Astrocyte (in vitro differentiated cells and primary cell): ENCODE measurements around the gene ADAMTSL5. TPM values are rescaled to one million over a fixed set of nuclear protein-coding genes. Genes with fewer than 3 reads are reported as not detected.
A peak's percentile ranks its signal among the peaks of the same experiment; 100 is the strongest.

Source experiments
- DNase-seq: peaks from one replicate; pipeline ENCODE4 v3.0.0-alpha.2; 2010; ENCODE audit warnings: low read depth
- FAIRE-seq: peaks from 2 replicates; lab custom pipeline; 2011; peaks lifted over from hg19 to GRCh38; lab: Jason Lieb, UNC
- H2AFZ ChIP-seq: 2 replicates; pipeline ENCODE4 v1.6.0; 2012; ENCODE audit warnings: low read depth, low read length, inconsistent platforms
- H3K27ac ChIP-seq: 2 replicates; pipeline ENCODE4 v1.5.1; 2011; ENCODE audit warnings: low read depth, low read length, inconsistent platforms
- H3K27me3 ChIP-seq: 2 replicates; pipeline ENCODE4 v1.6.0; 2011; ENCODE audit warnings: low read length, inconsistent platforms; ENCODE audit not compliant: insufficient read depth
- H3K36me3 ChIP-seq: 2 replicates; pipeline ENCODE4 v1.5.1; 2011; ENCODE audit warnings: low read length, inconsistent platforms; ENCODE audit not compliant: insufficient read depth
- H3K4me1 ChIP-seq: 2 replicates; pipeline ENCODE4 v1.5.1; 2011; ENCODE audit warnings: low read length, inconsistent platforms; ENCODE audit not compliant: insufficient read depth
- H3K4me2 ChIP-seq: 2 replicates; pipeline ENCODE4 v1.6.0; 2012; ENCODE audit warnings: low read length, inconsistent platforms
- H3K4me3 ChIP-seq: 2 replicates; pipeline ENCODE4 v1.5.1; 2011; ENCODE audit warnings: low read depth, mild to moderate bottlenecking, low read length, inconsistent platforms; ENCODE audit not compliant: insufficient read depth
- H3K79me2 ChIP-seq: 2 replicates; pipeline ENCODE4 v1.6.0; 2012; ENCODE audit warnings: mild to moderate bottlenecking, low read length, inconsistent platforms; ENCODE audit not compliant: insufficient read depth
- H3K9ac ChIP-seq: 2 replicates; pipeline ENCODE4 v1.6.0; 2012; ENCODE audit warnings: mild to moderate bottlenecking, low read length, inconsistent platforms
- H3K9me3 ChIP-seq: 2 replicates; pipeline ENCODE4 v1.5.1; 2012; ENCODE audit warnings: low read depth, mild to moderate bottlenecking, low read length, inconsistent platforms; ENCODE audit not compliant: insufficient read depth
- H4K20me1 ChIP-seq: 2 replicates; pipeline ENCODE4 v1.6.0; 2012; ENCODE audit warnings: low read length, inconsistent platforms; ENCODE audit not compliant: insufficient read depth
- H3K27ac Mint-ChIP-seq: one replicate; pipeline ENCODE4 v1.8.0; 2021; ENCODE audit warnings: mild to moderate bottlenecking, mixed read lengths; ENCODE audit not compliant: unreplicated experiment
- H3K27me3 Mint-ChIP-seq: one replicate; pipeline ENCODE4 v1.8.0; 2021; ENCODE audit warnings: low read depth, mixed read lengths; ENCODE audit not compliant: unreplicated experiment
- H3K36me3 Mint-ChIP-seq: one replicate; pipeline ENCODE4 v1.8.0; 2021; ENCODE audit warnings: low read depth, mixed read lengths; ENCODE audit not compliant: unreplicated experiment
- H3K4me1 Mint-ChIP-seq: one replicate; pipeline ENCODE4 v1.8.0; 2021; ENCODE audit warnings: low read depth, mixed read lengths; ENCODE audit not compliant: unreplicated experiment
- H3K4me3 Mint-ChIP-seq: one replicate; pipeline ENCODE4 v1.8.0; 2021; ENCODE audit warnings: mild to moderate bottlenecking, moderate library complexity, mixed read lengths; ENCODE audit not compliant: unreplicated experiment
- H3K9me3 Mint-ChIP-seq: one replicate; pipeline ENCODE4 v1.8.0; 2021; ENCODE audit warnings: mild to moderate bottlenecking, mixed read lengths; ENCODE audit not compliant: unreplicated experiment
- EZH2 ChIP-seq: IDR thresholded peaks from 2 replicates; pipeline ENCODE4 v1.6.1; 2012; ENCODE audit warnings: mild to moderate bottlenecking, low read length, inconsistent platforms; ENCODE audit not compliant: insufficient read depth
- total RNA-seq: library from RNA; stranded (reverse); gene quantifications from 2 replicates; pipeline ENCODE4 v1.2.1, GENCODE V29; 2021
- TF ChIP-seq, protein P1 (sequence below): IDR thresholded peaks from 2 replicates; pipeline ENCODE4 v1.5.1; 2011; ENCODE audit warnings: low read depth, mild to moderate bottlenecking, inconsistent platforms, low read length, moderate library complexity; ENCODE audit not compliant: insufficient read depth

The ADAMTSL5 gene
- total RNA-seq, 1 donor from 2014 or later = 5.5 TPM

DNA sequence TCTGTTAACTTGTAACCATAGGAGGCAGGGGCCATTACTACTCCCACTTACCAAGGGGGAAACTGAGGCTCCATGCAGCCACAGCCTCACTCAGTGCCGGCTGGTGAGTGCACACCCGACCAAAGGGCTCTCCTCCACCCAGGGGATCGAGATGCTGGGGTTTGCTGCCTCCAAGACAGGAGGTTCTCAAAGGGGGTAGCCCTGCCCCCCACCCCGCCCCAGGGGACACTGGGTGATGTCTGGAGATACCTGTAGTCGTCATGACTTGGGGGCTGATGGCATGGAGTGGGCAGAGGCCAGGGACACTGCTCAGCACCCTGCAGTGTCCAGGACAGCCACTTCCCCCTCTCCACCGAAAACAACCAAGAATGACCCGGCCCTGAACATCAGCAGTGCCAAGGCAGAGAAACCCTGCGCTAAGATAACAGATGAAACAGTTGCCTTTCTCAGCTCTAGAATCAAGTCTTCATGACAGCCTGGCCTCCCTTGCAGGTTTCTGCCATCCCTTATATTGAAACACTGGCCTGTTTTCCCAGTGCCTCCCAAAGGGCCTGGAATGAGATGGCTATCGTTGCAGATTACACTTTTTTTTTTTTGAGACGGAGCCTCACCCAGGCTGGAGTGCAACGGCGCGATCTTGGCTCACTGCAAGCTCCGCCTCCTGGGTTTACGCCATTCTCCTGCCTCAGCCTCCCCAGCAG lies 18.6 kb downstream of the ADAMTSL5 start:
- H3K4me3 ChIP-seq = no peak overlapping the region
- FAIRE-seq (no peak), DNase-seq (no peak)
- Mint-ChIP-seq H3K27me3 (peaks cover 15% of the 10 kb centered on the region), H3K27ac (no peak overlapping the region), H3K4me1 (peaks cover 3% of the 10 kb centered on the region), H3K9me3 (no peaks in the 10 kb centered on the region), H3K36me3 (peaks cover 2% of the 10 kb centered on the region), H3K4me3 (no peak overlapping the region)
- no peaks in the 10 kb centered on the region for H3K9me3 ChIP-seq
- H3K36me3 ChIP-seq = no peaks in the 10 kb centered on the region
- no peak overlapping the region for H3K9ac ChIP-seq
- no peak overlapping the region for H3K27ac ChIP-seq
- H3K27me3 ChIP-seq = peaks cover 5% of the 10 kb centered on the region
- H3K79me2 ChIP-seq = no peaks in the 10 kb centered on the region
- H3K4me2 ChIP-seq = no peak overlapping the region
- TF ChIP-seq EZH2 = no peak
- TF ChIP-seq, protein P1, sequence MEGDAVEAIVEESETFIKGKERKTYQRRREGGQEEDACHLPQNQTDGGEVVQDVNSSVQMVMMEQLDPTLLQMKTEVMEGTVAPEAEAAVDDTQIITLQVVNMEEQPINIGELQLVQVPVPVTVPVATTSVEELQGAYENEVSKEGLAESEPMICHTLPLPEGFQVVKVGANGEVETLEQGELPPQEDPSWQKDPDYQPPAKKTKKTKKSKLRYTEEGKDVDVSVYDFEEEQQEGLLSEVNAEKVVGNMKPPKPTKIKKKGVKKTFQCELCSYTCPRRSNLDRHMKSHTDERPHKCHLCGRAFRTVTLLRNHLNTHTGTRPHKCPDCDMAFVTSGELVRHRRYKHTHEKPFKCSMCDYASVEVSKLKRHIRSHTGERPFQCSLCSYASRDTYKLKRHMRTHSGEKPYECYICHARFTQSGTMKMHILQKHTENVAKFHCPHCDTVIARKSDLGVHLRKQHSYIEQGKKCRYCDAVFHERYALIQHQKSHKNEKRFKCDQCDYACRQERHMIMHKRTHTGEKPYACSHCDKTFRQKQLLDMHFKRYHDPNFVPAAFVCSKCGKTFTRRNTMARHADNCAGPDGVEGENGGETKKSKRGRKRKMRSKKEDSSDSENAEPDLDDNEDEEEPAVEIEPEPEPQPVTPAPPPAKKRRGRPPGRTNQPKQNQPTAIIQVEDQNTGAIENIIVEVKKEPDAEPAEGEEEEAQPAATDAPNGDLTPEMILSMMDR = no peak
- no peak overlapping the region for H2AFZ ChIP-seq
- no peaks in the 10 kb centered on the region for H4K20me1 ChIP-seq
- peaks cover 15% of the 10 kb centered on the region for H3K4me1 ChIP-seq

DNA sequence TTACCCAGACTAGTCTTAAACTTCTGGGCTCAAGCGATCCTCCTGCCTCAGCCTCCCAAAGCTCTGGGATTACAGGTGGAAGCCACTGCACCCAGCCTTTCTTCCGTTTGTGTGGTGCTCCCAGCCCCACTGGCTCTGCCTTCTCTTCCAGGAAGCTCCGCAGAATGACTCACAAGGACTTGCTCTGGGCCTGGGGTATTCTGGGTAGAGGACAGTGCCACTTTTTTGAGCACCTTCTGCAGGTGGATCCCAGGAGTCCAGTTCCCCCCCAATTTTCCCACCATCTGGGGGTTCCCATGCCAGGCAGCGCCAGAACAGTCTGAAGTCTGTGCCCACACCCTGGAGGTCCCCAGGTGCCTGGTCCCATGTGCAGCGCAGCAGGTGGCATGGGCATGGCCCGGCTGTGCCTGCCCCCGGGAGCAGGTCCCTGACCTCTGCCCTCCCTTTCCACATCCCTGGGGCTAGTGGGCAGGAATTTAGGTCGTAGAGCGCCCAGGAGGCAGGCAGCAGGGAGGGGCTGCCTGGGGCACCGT lies 20.3 kb downstream of the ADAMTSL5 start:
- H2AFZ ChIP-seq = no peak overlapping the region
- Mint-ChIP-seq H3K36me3 (peaks cover 2% of the 10 kb centered on the region), H3K4me3 (peak overlapping the region; percentile 27), H3K27me3 (peaks cover 15% of the 10 kb centered on the region), H3K27ac (no peak overlapping the region), H3K9me3 (no peaks in the 10 kb centered on the region), H3K4me1 (peaks cover 3% of the 10 kb centered on the region)
- H3K4me3 ChIP-seq = no peak overlapping the region
- no peak for TF ChIP-seq EZH2
- TF ChIP-seq, protein P1 = no peak
- no peak overlapping the region for H3K4me2 ChIP-seq
- H3K36me3 ChIP-seq = no peaks in the 10 kb centered on the region
- DNase-seq = no peak
- no peaks in the 10 kb centered on the region for H3K9me3 ChIP-seq
- FAIRE-seq = no peak
- peaks cover 5% of the 10 kb centered on the region for H3K27me3 ChIP-seq
- no peak overlapping the region for H3K27ac ChIP-seq
- H3K9ac ChIP-seq = no peak overlapping the region
- H3K4me1 ChIP-seq = peaks cover 15% of the 10 kb centered on the region
- no peaks in the 10 kb centered on the region for H4K20me1 ChIP-seq
- H3K79me2 ChIP-seq = no peaks in the 10 kb centered on the region

DNA sequence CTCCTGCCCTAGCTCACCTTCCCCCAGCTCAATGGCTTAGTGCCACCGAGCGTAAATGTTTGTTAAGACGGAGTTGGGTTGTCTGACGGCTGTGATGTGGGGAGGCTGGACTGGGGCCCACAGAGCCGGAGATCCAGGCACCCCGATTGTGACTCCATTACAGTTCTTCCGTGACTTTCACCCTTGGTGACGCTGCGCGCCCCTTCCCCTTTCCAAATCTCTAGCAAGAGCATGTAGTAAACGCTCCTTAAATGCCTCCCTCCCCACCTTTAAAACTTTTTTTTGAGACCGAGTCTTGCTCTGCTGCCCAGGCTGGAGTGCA lies 21.0 kb downstream of the ADAMTSL5 start:
- Mint-ChIP-seq H3K36me3 (peaks cover 2% of the 10 kb centered on the region), H3K27ac (no peak overlapping the region), H3K4me3 (peak overlapping the region; percentile 79), H3K4me1 (peaks cover 3% of the 10 kb centered on the region), H3K9me3 (no peaks in the 10 kb centered on the region), H3K27me3 (peaks cover 14% of the 10 kb centered on the region)
- Histone ChIP-seq H2AFZ (no peak overlapping the region), H3K4me1 (peaks cover 15% of the 10 kb centered on the region), H4K20me1 (no peaks in the 10 kb centered on the region), H3K27me3 (peaks cover 5% of the 10 kb centered on the region), H3K9ac (peak overlapping the region; percentile 18), H3K4me2 (peak overlapping the region; percentile 91), H3K27ac (no peak overlapping the region), H3K4me3 (no peak overlapping the region), H3K79me2 (no peaks in the 10 kb centered on the region), H3K36me3 (no peaks in the 10 kb centered on the region), H3K9me3 (no peaks in the 10 kb centered on the region)
- no peak for DNase-seq
- TF ChIP-seq, protein P1 = no peak
- TF ChIP-seq EZH2 = no peak
- no peak for FAIRE-seq
